GM12878 (cell line): ENCODE results near the gene BOD1L2. TPM values are rescaled to one million over a fixed set of nuclear protein-coding genes. Genes with fewer than 3 reads are reported as not detected.

Source experiments
- ATAC-seq: fragments of 200-7000 bp; cut with Tn5 transposase; 3 replicates; pipeline ENCODE4 v1.9.1; 2020; ENCODE audit warnings: mild to moderate bottlenecking, moderate library complexity
- BruUV-seq: library from RNA; stranded (reverse); fragments of 400-500 nt; replicated peaks from 2 replicates; lab custom pipeline; 2021; lab: Mats Ljungman, UMichigan
- CTCF ChIA-PET: fragments of 300-600 bp; sonication (Branson Sonifier 250); formaldehyde crosslinking; extraction: SDS; loops from one replicate; lab custom pipeline; 2021; ENCODE audit warnings: inconsistent platforms; lab: Yijun Ruan, JAX
- POLR2A ChIA-PET: fragments of 350-600 bp; formaldehyde crosslinking; extraction: SDS; loops from one replicate; lab custom pipeline; 2021; ENCODE audit warnings: inconsistent platforms; lab: Charles Lee
- RAD21 ChIA-PET: fragments of 300-600 bp; sonication (Branson Sonifier 250); formaldehyde crosslinking; loops from one replicate; lab custom pipeline; 2023; ENCODE audit warnings: antibody characterized with exemption; ENCODE audit not compliant: unreplicated experiment; lab: Charles Lee
- SMC1A ChIA-PET: fragments of 300-600 bp; sonication (Branson Sonifier 250); formaldehyde crosslinking; loops from one replicate; lab custom pipeline; 2023; ENCODE audit not compliant: unreplicated experiment, uncharacterized antibody; lab: Charles Lee
- DNase-seq: peaks from one replicate; pipeline ENCODE4 v3.0.0-alpha.2; 2011; ENCODE audit warnings: low read depth, low spot score
- FAIRE-seq: peaks from 3 replicates; lab custom pipeline; 2011; peaks lifted over from hg19 to GRCh38; lab: Jason Lieb, UNC
- H2AFZ ChIP-seq: 2 replicates; pipeline ENCODE4 v1.6.0; 2011; ENCODE audit warnings: low read depth, low read length, control low read depth; ENCODE audit not compliant: control insufficient read depth
- H3K27ac ChIP-seq: 2 replicates; pipeline ENCODE4 v1.5.1; 2011; ENCODE audit warnings: control low read depth; ENCODE audit not compliant: control insufficient read depth, insufficient read depth
- H3K27me3 ChIP-seq, 2 experiments: replicated peaks in 1 of 2; 2 replicates each; pipeline versions ENCODE4 v1.6.0 to v1.6.1; 2011; ENCODE audit warnings: low read length in 1 of 2; ENCODE audit not compliant: control insufficient read depth in 2 of 2, insufficient read depth in 2 of 2
- H3K36me3 ChIP-seq, 2 experiments: 2 replicates each; pipeline ENCODE4 v1.5.1; 2011; ENCODE audit warnings: low read length in 1 of 2; ENCODE audit not compliant: control insufficient read depth in 2 of 2, insufficient read depth in 2 of 2
- H3K4me1 ChIP-seq: 2 replicates; pipeline ENCODE4 v1.6.1; 2011; ENCODE audit warnings: mild to moderate bottlenecking, low read length, moderate library complexity, mixed read lengths; ENCODE audit not compliant: control insufficient read depth, insufficient read depth
- H3K4me2 ChIP-seq: 2 replicates; pipeline ENCODE4 v1.6.0; 2011; ENCODE audit warnings: control low read depth; ENCODE audit not compliant: control insufficient read depth, insufficient read depth
- H3K4me3 ChIP-seq: fragments of 200-600 bp; sonication (generic); 2 replicates; pipeline ENCODE4 v1.5.1; 2016
- H3K79me2 ChIP-seq: 2 replicates; pipeline ENCODE4 v1.6.0; 2011; ENCODE audit warnings: low read length; ENCODE audit not compliant: control insufficient read depth, insufficient read depth
- H3K9ac ChIP-seq: 2 replicates; pipeline ENCODE4 v1.8.0; 2011; ENCODE audit warnings: low read length, control low read depth, mixed read lengths; ENCODE audit not compliant: control insufficient read depth, insufficient read depth
- H3K9me3 ChIP-seq: replicated peaks from 3 replicates; pipeline ENCODE4 v1.5.1; 2011; ENCODE audit warnings: mild to moderate bottlenecking, low read length; ENCODE audit not compliant: control insufficient read depth, insufficient read depth
- H4K20me1 ChIP-seq: 2 replicates; pipeline ENCODE4 v1.6.0; 2011; ENCODE audit not compliant: control insufficient read depth, insufficient read depth
- BCL3 ChIP-seq: IDR thresholded peaks from 2 replicates; pipeline ENCODE4 v1.6.1; 2011; ENCODE audit warnings: borderline replicate concordance, low read depth, mild to moderate bottlenecking, moderate library complexity, low read length; ENCODE audit not compliant: insufficient read depth, poor library complexity, severe bottlenecking
- BRCA1 ChIP-seq: IDR thresholded peaks from 2 replicates; pipeline ENCODE4 v1.6.1; 2011; ENCODE audit warnings: low read depth, low read length, improper control_type of control experiment
- ELK1 ChIP-seq: IDR thresholded peaks from 2 replicates; pipeline ENCODE4 v1.6.1; 2012; ENCODE audit warnings: low read depth, low read length, improper control_type of control experiment
- FOXM1 ChIP-seq: IDR thresholded peaks from 2 replicates; pipeline ENCODE4 v1.6.1; 2012; ENCODE audit warnings: low read depth, mild to moderate bottlenecking, inconsistent platforms, low read length, moderate library complexity
- HDAC6 ChIP-seq: fragments of 200-600 bp; sonication (generic); IDR thresholded peaks from one replicate; pipeline ENCODE4 v1.8.0; 2017; ENCODE audit warnings: antibody characterized with exemption; ENCODE audit not compliant: unreplicated experiment
- IRF5 ChIP-seq: fragments of 450-650 bp; IDR thresholded peaks from 2 replicates; pipeline ENCODE4 v1.6.1; 2017; ENCODE audit warnings: borderline replicate concordance
- NR2C1 ChIP-seq: fragments of 450-650 bp; IDR thresholded peaks from 2 replicates; pipeline ENCODE4 v1.6.1; 2017; ENCODE audit warnings: antibody characterized with exemption, mild to moderate bottlenecking, moderate library complexity
- TCF12 ChIP-seq: IDR thresholded peaks from 2 replicates; pipeline ENCODE4 v1.6.1; 2011; ENCODE audit warnings: low read depth, mild to moderate bottlenecking, low read length
- USF1 ChIP-seq: IDR thresholded peaks from 2 replicates; pipeline ENCODE4 v1.6.1; 2011; ENCODE audit warnings: borderline replicate concordance, low read depth, mild to moderate bottlenecking, moderate library complexity, mixed read lengths, low read length; ENCODE audit not compliant: insufficient read depth; ENCODE audit errors: extremely low read length
- ZBTB11 ChIP-seq: fragments of 450-650 bp; formaldehyde crosslinking; IDR thresholded peaks from 2 replicates; pipeline ENCODE4 v1.5.0; 2022; ENCODE audit warnings: mild to moderate bottlenecking, missing genetic modification characterization
- ZNF622 ChIP-seq: fragments of 450-650 bp; IDR thresholded peaks from 2 replicates; pipeline ENCODE4 v1.6.1; 2017; ENCODE audit warnings: mild to moderate bottlenecking, inconsistent platforms
- whole genome bisulfite sequencing: methylation state at CpG from one replicate; pipeline ENCODE4 v1.1.6; 2016; ENCODE audit warnings: low lambda C conversion rate; ENCODE audit not compliant: insufficient replicate concordance, insufficient coverage; ENCODE audit errors: missing lambda C conversion rate; 5-methylcytosine and 5-hydroxymethylcytosine counted together
- in situ Hi-C: fragments of 300-500 bp; cut with MboI; formaldehyde crosslinking; loops from 9 replicates; pipeline ENCODE4 v1.14.3; 2018; ENCODE audit warnings: mixed read lengths
- intact Hi-C: fragments of 100-400 bp; cut with micrococcal nuclease; formaldehyde crosslinking; loops from one replicate; pipeline ENCODE4 v1.14.2; 2022; ENCODE audit not compliant: unreplicated experiment
- polyA plus RNA-seq, 11 experiments: library from polyadenylated mRNA; depleted of rRNA in 4 of 11; unstranded in 6 of 11; stranded (reverse) in 5 of 11; fragments of >200 nt; fragmentation: Nextera tagmentation in 4 of 11; fragmentation: Illumina TruSeq in 1 of 11; extraction: Ambion mirVana in 4 of 11; extraction: Trizol in 1 of 11; gene quantifications; 1 replicate in 1 of 11; 2 replicates in 10 of 11; pipeline versions ENCODE4 v1.2.1 to v1.2.3, GENCODE V29; 2011 to 2016; ENCODE audit warnings: inconsistent platforms in 2 of 11, missing spikeins in 2 of 11, low read depth in 1 of 11
- total RNA-seq, 4 experiments: library from RNA; depleted of rRNA in 3 of 4; stranded (reverse); fragments of >200 nt in 3 of 4; fragmentation: Illumina TruSeq in 1 of 4; extraction: Trizol in 1 of 4; gene quantifications; 2 replicates each; pipeline versions ENCODE4 v1.2.1 to v1.2.3, GENCODE V29; 2013 to 2021

The BOD1L2 gene
- total and polyA plus RNA-seq, 10 of the 15 experiments (the other 5 are each of a cell fraction or from before 2014, with no cell fraction given) = not detected

- H2AFZ ChIP-seq = no peak overlapping the region
These were observed 36.6 kb upstream of the BOD1L2 start for GRCh38 chr18:57110290-57110689.

More at GRCh38 chr18:57110290-57110689, 36.6 kb upstream of the BOD1L2 start:
- Histone ChIP-seq H3K27me3 (no peaks in the 10 kb centered on the region), H4K20me1 (no peaks in the 10 kb centered on the region), H3K4me1 (no peaks in the 10 kb centered on the region), H3K4me2 (no peak overlapping the region), H3K4me3 (no peak overlapping the region), H3K79me2 (no peaks in the 10 kb centered on the region), H3K9ac (no peak overlapping the region), H3K36me3 (no peaks in the 10 kb centered on the region), H3K9me3 (peaks cover 2% of the 10 kb centered on the region; the same call in 1 of the 3 replicates), H3K27ac (no peak overlapping the region)
- ATAC-seq (no peak), FAIRE-seq (no peak), DNase-seq (no peak)
- in situ Hi-C loops = no loop called here
- RAD21 ChIA-PET = no interaction called here
- BruUV-seq = no TSS peak
- WGBS = 23% methylated on average over 4 of the region's 4 CpGs
- CTCF ChIA-PET = no interaction called here
- SMC1A ChIA-PET = interaction anchor here (0.6 to 1.6 kb wide), 5 partner anchors 13 to 245 kb away, joined by 3 to 4 read pairs (median 3); no protein-coding TSS in a partner anchor
- POLR2A ChIA-PET = interaction anchor here (0.5 kb wide), 1 partner anchor 8 kb away, joined by 6 read pairs; no protein-coding TSS in a partner anchor
- TF ChIP-seq ZBTB11 (no peak), USF1 (no peak), ELK1 (no peak), TCF12 (no peak), HDAC6 (no peak), IRF5 (no peak), BRCA1 (no peak), NR2C1 (no peak), BCL3 (no peak), ZNF622 (no peak), FOXM1 (no peak)
- intact Hi-C loops = no loop called here
